H1 (cell line): Measurements from ENCODE around the gene ATXN3. TPM values are rescaled to one million over a fixed set of nuclear protein-coding genes. Genes with fewer than 3 reads are reported as not detected.

Source experiments
- CTCF ChIA-PET: fragments of 300-600 bp; sonication (Branson Sonifier 250); formaldehyde crosslinking; loops from one replicate; lab custom pipeline; 2021; ENCODE audit not compliant: partially characterized antibody; lab: Charles Lee
- POLR2A ChIA-PET: fragments of 300-600 bp; sonication (Branson Sonifier 250); formaldehyde crosslinking; loops from one replicate; lab custom pipeline; 2021; ENCODE audit warnings: inconsistent platforms; ENCODE audit not compliant: partially characterized antibody; lab: Charles Lee
- DNase-seq, 2 experiments: peaks; one replicate each; pipeline versions ENCODE4 v3.0.0 to v3.0.0-alpha.2; 2010 to 2022; ENCODE audit warnings: low spot score in 2 of 2, low read depth in 1 of 2, mixed read lengths in 1 of 2
- FAIRE-seq: peaks from 2 replicates; lab custom pipeline; 2011; peaks lifted over from hg19 to GRCh38; lab: Jason Lieb, UNC
- H2AFZ ChIP-seq: 2 replicates; pipeline ENCODE4 v1.8.1; 2012; ENCODE audit warnings: low read length, inconsistent platforms
- H2AK5ac ChIP-seq: 2 replicates; pipeline ENCODE4 v1.6.1; 2013; ENCODE audit warnings: low read depth, low read length
- H2BK120ac ChIP-seq: replicated peaks from 2 replicates; pipeline ENCODE3; 2013; ENCODE audit warnings: low read depth, low read length, inconsistent platforms
- H2BK12ac ChIP-seq: 2 replicates; pipeline ENCODE4 v1.6.1; 2013; ENCODE audit warnings: low read depth, low read length
- H2BK15ac ChIP-seq: 2 replicates; pipeline ENCODE4 v1.6.1; 2013; ENCODE audit warnings: low read length
- H2BK20ac ChIP-seq: 2 replicates; pipeline ENCODE4 v1.6.1; 2013; ENCODE audit warnings: low read length
- H2BK5ac ChIP-seq: 2 replicates; pipeline ENCODE4 v1.6.1; 2013; ENCODE audit warnings: low read depth, low read length
- H3K14ac ChIP-seq: 2 replicates; pipeline ENCODE4 v1.6.1; 2013; ENCODE audit warnings: inconsistent platforms; ENCODE audit not compliant: insufficient read length
- H3K18ac ChIP-seq: 2 replicates; pipeline ENCODE4 v1.6.1; 2013; ENCODE audit warnings: low read length; ENCODE audit errors: extremely low read depth
- H3K23ac ChIP-seq: 2 replicates; pipeline ENCODE4 v1.6.1; 2013; ENCODE audit warnings: inconsistent platforms; ENCODE audit not compliant: insufficient read length
- H3K23me2 ChIP-seq: 2 replicates; pipeline ENCODE4 v1.6.1; 2013; ENCODE audit warnings: low read depth, low read length
- H3K27ac ChIP-seq: 2 replicates; pipeline ENCODE4 v1.6.1; 2011; ENCODE audit warnings: low read depth, low read length, inconsistent platforms
- H3K27me3 ChIP-seq, 4 experiments: replicated peaks in 1 of 4; 1 replicate in 1 of 4; 2 replicates in 3 of 4; pipeline versions ENCODE4 v1.6.1 to v1.8.1; 2011 to 2013; ENCODE audit warnings: low read length in 3 of 4, mild to moderate bottlenecking in 3 of 4, inconsistent platforms in 2 of 4, mixed read lengths in 2 of 4, moderate library complexity in 1 of 4; ENCODE audit not compliant: control insufficient read depth in 3 of 4, insufficient read depth in 3 of 4; ENCODE audit errors: extremely low read depth in 1 of 4
- H3K36me3 ChIP-seq, 4 experiments: 2 replicates each; pipeline versions ENCODE4 v1.6.1 to v1.8.1; 2011 to 2013; ENCODE audit warnings: mild to moderate bottlenecking in 4 of 4, low read length in 3 of 4, moderate library complexity in 2 of 4, control low read depth in 1 of 4, inconsistent platforms in 1 of 4; ENCODE audit not compliant: insufficient read depth in 4 of 4, control insufficient read depth in 2 of 4
- H3K4ac ChIP-seq: replicated peaks from 2 replicates; pipeline ENCODE3; 2013; ENCODE audit warnings: low read length, low read depth, mixed read lengths, inconsistent platforms; ENCODE audit not compliant: insufficient read length
- H3K4me1 ChIP-seq, 4 experiments: replicated peaks in 1 of 4; 1 replicate in 1 of 4; 2 replicates in 3 of 4; pipeline versions ENCODE4 v1.6.1 to v1.8.1; 2011 to 2013; ENCODE audit warnings: low read length in 3 of 4, inconsistent platforms in 2 of 4, mixed read lengths in 1 of 4; ENCODE audit not compliant: insufficient read depth in 4 of 4, control insufficient read depth in 3 of 4
- H3K4me2 ChIP-seq, 2 experiments: 2 replicates each; pipeline versions ENCODE4 v1.6.1 to v1.8.1; 2011 to 2013; ENCODE audit warnings: low read depth in 2 of 2, low read length in 2 of 2, control low read depth in 1 of 2, inconsistent platforms in 1 of 2, mild to moderate bottlenecking in 1 of 2; ENCODE audit not compliant: insufficient read depth in 1 of 2
- H3K4me3 ChIP-seq, 4 experiments: fragments of 200-600, 300-600 bp in 1 of 4; sonication (generic), shearing (Covaris generic), sonication (Bioruptor Twin) in 1 of 4; 2 replicates each; pipeline versions ENCODE4 v1.5.1 to v1.8.1; 2011 to 2016; ENCODE audit warnings: low read length in 4 of 4, low read depth in 3 of 4, control low read depth in 2 of 4, inconsistent platforms in 2 of 4, mild to moderate bottlenecking in 2 of 4, mixed read lengths in 1 of 4, moderate library complexity in 1 of 4; ENCODE audit not compliant: insufficient read depth in 2 of 4; ENCODE audit errors: extremely low read depth in 1 of 4
- H3K56ac ChIP-seq: replicated peaks from 2 replicates; pipeline ENCODE3; 2013; ENCODE audit warnings: low read depth, mild to moderate bottlenecking, mixed read lengths, low read length, inconsistent platforms; ENCODE audit not compliant: insufficient read length
- H3K79me1 ChIP-seq: 2 replicates; pipeline ENCODE4 v1.6.1; 2013; ENCODE audit warnings: low read depth, low read length, control low read depth
- H3K79me2 ChIP-seq, 2 experiments: 2 replicates each; pipeline versions ENCODE4 v1.6.1 to v1.8.1; 2012 to 2013; ENCODE audit warnings: low read length in 2 of 2, mild to moderate bottlenecking in 2 of 2, inconsistent platforms in 1 of 2; ENCODE audit not compliant: insufficient read depth in 2 of 2, control insufficient read depth in 1 of 2
- H3K9ac ChIP-seq, 4 experiments: replicated peaks in 1 of 4; 1 replicate in 1 of 4; 2 replicates in 3 of 4; pipeline versions ENCODE4 v1.6.1 to v1.8.1; 2011 to 2013; ENCODE audit warnings: low read depth in 3 of 4, low read length in 3 of 4, control low read depth in 2 of 4, mild to moderate bottlenecking in 2 of 4, moderate library complexity in 2 of 4, inconsistent platforms in 1 of 4; ENCODE audit errors: extremely low read depth in 1 of 4
- H3K9me3 ChIP-seq, 2 experiments: 2 replicates each; pipeline versions ENCODE4 v1.6.1 to v1.8.1; 2012 to 2013; ENCODE audit warnings: mild to moderate bottlenecking in 2 of 2, moderate library complexity in 2 of 2, control low read depth in 1 of 2, inconsistent platforms in 1 of 2, low read depth in 1 of 2, low read length in 1 of 2, mixed read lengths in 1 of 2; ENCODE audit not compliant: insufficient read depth in 2 of 2
- H4K20me1 ChIP-seq, 2 experiments: replicated peaks in 1 of 2; 2 replicates each; pipeline versions ENCODE3 to v1.8.1; 2011 to 2013; ENCODE audit warnings: inconsistent platforms in 2 of 2, low read length in 2 of 2, mild to moderate bottlenecking in 1 of 2; ENCODE audit not compliant: insufficient read depth in 2 of 2, control insufficient read depth in 1 of 2
- H4K5ac ChIP-seq: 2 replicates; pipeline ENCODE4 v1.6.1; 2013; ENCODE audit warnings: low read length, low read depth, mixed read lengths, inconsistent platforms; ENCODE audit not compliant: insufficient read length
- H4K8ac ChIP-seq: 2 replicates; pipeline ENCODE4 v1.8.0; 2013; ENCODE audit warnings: mild to moderate bottlenecking, moderate library complexity, low read length, inconsistent platforms; ENCODE audit not compliant: insufficient read depth; ENCODE audit errors: extremely low read depth
- H4K91ac ChIP-seq: replicated peaks from 2 replicates; pipeline ENCODE3; 2013; ENCODE audit warnings: low read length, mixed read lengths, inconsistent platforms; ENCODE audit not compliant: insufficient read length
- BCL11A ChIP-seq, 2 experiments: IDR thresholded peaks; one replicate each; pipeline ENCODE4 v1.6.1; 2011; ENCODE audit warnings: low read depth in 2 of 2, low read length in 2 of 2, mild to moderate bottlenecking in 2 of 2
- HDAC2 ChIP-seq, 2 experiments: fragments of 300-600 bp in 1 of 2; sonication (generic) in 1 of 2; IDR thresholded peaks; 2 replicates each; pipeline ENCODE4 v1.6.1; 2011 to 2012; ENCODE audit warnings: low read depth in 2 of 2, low read length in 2 of 2, mild to moderate bottlenecking in 2 of 2, moderate library complexity in 2 of 2, borderline replicate concordance in 1 of 2, inconsistent platforms in 1 of 2
- MAFK ChIP-seq: IDR thresholded peaks from 2 replicates; pipeline ENCODE4 v1.6.1; 2012; ENCODE audit warnings: low read depth, mild to moderate bottlenecking, improper control_type of control experiment, low read length
- WGBS, 2 experiments: shearing (Covaris generic) in 1 of 2; methylation state at CpG; one replicate each; pipeline versions ENCODE4 v1.1.6 to v1.1.7; 2013 to 2015; ENCODE audit warnings: low lambda C conversion rate in 2 of 2, mixed read lengths in 2 of 2, inconsistent platforms in 1 of 2, low coverage in 1 of 2, missing lambda C conversion rate in 1 of 2; ENCODE audit not compliant: insufficient replicate concordance in 2 of 2, insufficient coverage in 1 of 2, insufficient read length in 1 of 2; ENCODE audit errors: extremely low coverage in 1 of 2, missing lambda C conversion rate in 1 of 2; 5-methylcytosine and 5-hydroxymethylcytosine counted together
- polyA plus RNA-seq, 7 experiments: library from polyadenylated mRNA; depleted of rRNA in 3 of 7; stranded (reverse) in 5 of 7; unstranded in 2 of 7; fragments of >200 nt in 5 of 7; fragments of 200-250 nt in 2 of 7; gene quantifications; 1 replicate in 5 of 7; 2 replicates in 1 of 7; 4 replicates in 1 of 7; pipeline versions ENCODE4 v1.2.1 to v1.2.3, GENCODE V29; 2011 to 2013; ENCODE audit warnings: missing spikeins in 2 of 7, mixed read lengths in 2 of 7
- total RNA-seq: library from RNA; stranded (reverse); fragmentation: NEBNext Ultra II Directional; extraction: Animal tissue kit (Norgen Biotek cat#: 25700); gene quantifications from 2 replicates; pipeline ENCODE4 v1.2.1, GENCODE V29; 2021

ATXN3 gene
- total and polyA plus RNA-seq, 2 of the 8 experiments (the other 6 are each of a cell fraction or from before 2014, with no cell fraction given) = 8.8 to 37.2 TPM

DNA sequence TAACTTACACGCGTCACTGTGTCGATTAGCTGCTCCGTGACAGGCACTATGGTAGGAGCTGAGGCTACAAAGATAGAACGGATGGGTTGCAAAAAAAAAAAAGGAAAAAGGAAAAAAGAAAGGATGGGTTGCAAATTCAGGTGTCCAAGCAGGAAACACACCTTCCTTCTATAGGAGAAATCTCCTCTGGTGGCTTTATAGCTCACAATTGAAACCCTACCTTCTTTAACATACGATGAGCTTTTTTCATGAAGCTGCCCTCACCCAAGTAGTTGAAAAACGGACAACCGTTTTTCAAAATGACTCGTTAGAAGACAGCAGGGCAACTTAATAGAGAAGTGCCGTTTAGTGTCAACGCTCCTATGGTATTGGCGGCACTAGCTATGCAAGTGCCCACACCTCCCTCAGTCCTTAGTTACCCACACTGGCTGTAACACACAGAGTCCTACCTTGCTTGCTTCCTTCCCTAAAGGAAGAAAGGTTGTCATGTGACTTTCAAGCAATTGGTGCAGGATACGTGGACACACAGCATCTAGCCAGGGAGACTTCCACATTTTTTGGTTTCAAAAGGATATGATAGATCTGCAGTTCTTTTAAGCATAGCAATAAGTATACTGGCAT is 65.8 kb downstream of the ATXN3 start:
- no peak overlapping the region for H3K14ac ChIP-seq
- no peaks in the 10 kb centered on the region for H3K27me3 ChIP-seq
- no peak for FAIRE-seq
- H3K23ac ChIP-seq = no peak overlapping the region
- no peaks in the 10 kb centered on the region for H3K36me3 ChIP-seq
- peaks cover 15% of the 10 kb centered on the region for H3K23me2 ChIP-seq
- H2AFZ ChIP-seq = 0 out of 2 replicates have a peak overlapping the region, but pooled peaks have one; percentile 7
- H3K9ac ChIP-seq = peak overlapping the region; percentile 67 to 99 (median 93)
- H3K4me3 ChIP-seq = peak overlapping the region; percentile 83 to 98 (median 95)
- H3K4me1 ChIP-seq = peaks cover 0 to 5% (median 3%) of the 10 kb centered on the region in 4 experiments; a peak in 5 of 7 replicates
- peak overlapping the region; percentile 43 for H3K56ac ChIP-seq
- ChIA-PET CTCF (interaction anchor here (0.5 to 2.1 kb wide), 5 partner anchors 11 to 641 kb away, joined by 3 to 11 read pairs (median 3); partner anchors contain the start of gene ATXN3), POLR2A (interaction anchor here (0.6 to 3.3 kb wide), 14 partner anchors 8 to 82 kb away, joined by 3 to 24 read pairs (median 6); partner anchors contain the start of genes ATXN3, CPSF2 and NDUFB1)
- no peak overlapping the region for H2BK12ac ChIP-seq
- no peak overlapping the region for H2AK5ac ChIP-seq
- H3K79me1 ChIP-seq = peaks cover 3% of the 10 kb centered on the region; the same call in 1 of the 2 replicates
- peak overlapping the region; percentile 11 for H4K91ac ChIP-seq
- H2BK120ac ChIP-seq = no peak overlapping the region
- H4K20me1 ChIP-seq = peaks cover 2% of the 10 kb centered on the region in 2 experiments
- H3K79me2 ChIP-seq = peaks cover 22 to 46% of the 10 kb centered on the region in 2 experiments
- peak overlapping the region; percentile 77 to 93 for H3K4me2 ChIP-seq
- no peak for DNase-seq
- 20% methylated on average over 12 of the region's 13 CpGs; no CpG with 5 or more reads in 1 of the 2 experiments for WGBS, 2 experiments
- H3K9me3 ChIP-seq = no peaks in the 10 kb centered on the region
- H2BK20ac ChIP-seq = no peak overlapping the region
- peak overlapping the region; percentile 96; the same call in 1 of the 2 replicates for H3K27ac ChIP-seq
- no peak overlapping the region for H2BK15ac ChIP-seq
- H3K18ac ChIP-seq = no peak overlapping the region
- H4K8ac ChIP-seq = no peak overlapping the region
- H3K4ac ChIP-seq = no peak overlapping the region
- H2BK5ac ChIP-seq = peak overlapping the region; percentile 99
- no peak overlapping the region for H4K5ac ChIP-seq
- TF ChIP-seq HDAC2 (IDR thresholded peaks at IDR 0.05; ENCODE audit: borderline replicate concordance in 1 of 2, low read depth in 2 of 2, low read length in 2 of 2) (no peak), MAFK (no peak), BCL11A (IDR thresholded peaks at IDR 0.05; ENCODE audit: low read depth in 2 of 2, low read length in 2 of 2) (no peak)
